Esophagus (tissue), 2 donors: ENCODE data around the gene HES2. TPM values are rescaled to one million over a fixed set of nuclear protein-coding genes. Genes with fewer than 3 reads are reported as not detected.
"Not testable (repeated sequence)": the region's sequence is repeated elsewhere in the genome, so short reads cannot be mapped to it uniquely, and the experiment has no call there.

Experiments used
- H3K27ac ChIP-seq, 2 donors: one replicate each; pipeline ENCODE4 v1.5.1; 2013; ENCODE audit warnings: low read depth in 2 of 2, mild to moderate bottlenecking in 2 of 2, inconsistent platforms in 1 of 2, low read length in 1 of 2, moderate library complexity in 1 of 2
- H3K27me3 ChIP-seq, 2 donors: one replicate each; pipeline ENCODE4 v1.6.1; 2013; ENCODE audit warnings: low read length in 2 of 2, control low read depth in 1 of 2, mild to moderate bottlenecking in 1 of 2; ENCODE audit not compliant: insufficient read depth in 2 of 2, control insufficient read depth in 1 of 2
- H3K36me3 ChIP-seq, 2 donors: one replicate each; pipeline ENCODE4 v1.6.1; 2013; ENCODE audit warnings: low read length in 1 of 2; ENCODE audit not compliant: control insufficient read depth in 2 of 2, insufficient read depth in 2 of 2
- H3K4me1 ChIP-seq, 2 donors: one replicate each; pipeline ENCODE4 v1.6.1; 2013; ENCODE audit warnings: low read length in 1 of 2; ENCODE audit not compliant: control insufficient read depth in 2 of 2, insufficient read depth in 2 of 2
- H3K4me3 ChIP-seq, 2 donors: one replicate each; pipeline ENCODE4 v1.5.1; 2013; ENCODE audit warnings: low read length in 2 of 2, mild to moderate bottlenecking in 2 of 2, low read depth in 1 of 2, moderate library complexity in 1 of 2
- H3K9me3 ChIP-seq, 2 donors: one replicate each; pipeline ENCODE4 v1.6.1; 2013; ENCODE audit warnings: mild to moderate bottlenecking in 2 of 2, low read depth in 1 of 2, low read length in 1 of 2, moderate library complexity in 1 of 2; ENCODE audit not compliant: control insufficient read depth in 2 of 2, insufficient read depth in 1 of 2
- WGBS, 2 donors: extraction: QIAGEN DNeasy Blood & Tissue Kit; methylation state at CpG; one replicate each; pipeline ENCODE4 v1.1.7; 2013; 5-methylcytosine and 5-hydroxymethylcytosine counted together
- polyA plus RNA-seq, 2 donors: library from polyadenylated mRNA; stranded (reverse); fragments of 200-250 nt; gene quantifications; one replicate each; pipeline ENCODE4 v1.2.3, GENCODE V29; 2013
- donor health status: healthy with polysubstance abuse.
- donor health status: Bipolar disorder and iron deficiency.

HES2 gene
- polyA plus RNA-seq, 2 donors = 34.2 to 34.3 TPM

GRCh38 chr1:6410248-6410893 lies 9.3 kb downstream of the HES2 start:
- H3K27me3 ChIP-seq = no peaks in the 10 kb centered on the region
- WGBS, 2 donors = 85 to 90% methylated on average over 13 of the region's 13 CpGs
- peaks cover 0 to 3% of the 10 kb centered on the region in 2 donors for H3K4me1 ChIP-seq
- no peaks in the 10 kb centered on the region for H3K36me3 ChIP-seq
- H3K27ac ChIP-seq = no peak overlapping the region
- no peaks in the 10 kb centered on the region for H3K9me3 ChIP-seq
- H3K4me3 ChIP-seq = no peak overlapping the region

- no peaks in the 10 kb centered on the region for H3K36me3 ChIP-seq
- H3K27me3 ChIP-seq = no peaks in the 10 kb centered on the region
- H3K27ac ChIP-seq = no peak overlapping the region
- peaks cover 0 to 3% of the 10 kb centered on the region in 2 donors for H3K4me1 ChIP-seq
- 89 to 92% methylated on average over 6 of the region's 6 CpGs for WGBS, 2 donors
- no peaks in the 10 kb centered on the region for H3K9me3 ChIP-seq
- no peak overlapping the region for H3K4me3 ChIP-seq
These were observed 10.0 kb downstream of the HES2 start for GRCh38 chr1:6409733-6410132.

GRCh38 chr1:6409053-6409452 lies 10.7 kb downstream of the HES2 start:
- 90 to 92% methylated on average over 4 of the region's 4 CpGs for WGBS, 2 donors

GRCh38 chr1:6408023-6408422 lies 11.7 kb downstream of the HES2 start:
- Histone ChIP-seq H3K27me3 (no peaks in the 10 kb centered on the region), H3K9me3 (no peaks in the 10 kb centered on the region), H3K4me1 (no peaks in the 10 kb centered on the region), H3K36me3 (no peaks in the 10 kb centered on the region), H3K4me3 (no peak overlapping the region), H3K27ac (no peak overlapping the region)
- WGBS, 2 donors = 73 to 74% methylated on average over 6 of the region's 6 CpGs

More at GRCh38 chr1:6409053-6409452, 10.7 kb downstream of the HES2 start:
- Histone ChIP-seq H3K36me3 (no peaks in the 10 kb centered on the region), H3K4me3 (no peak overlapping the region), H3K27ac (no peak overlapping the region), H3K9me3 (no peaks in the 10 kb centered on the region), H3K4me1 (no peaks in the 10 kb centered on the region), H3K27me3 (no peaks in the 10 kb centered on the region)

GRCh38 chr1:6401673-6402072 lies 18.0 kb downstream of the HES2 start:
- Histone ChIP-seq H3K9me3 (no peaks in the 10 kb centered on the region), H3K36me3 (no peaks in the 10 kb centered on the region), H3K27me3 (no peaks in the 10 kb centered on the region), H3K4me3 (no peak overlapping the region), H3K27ac (no peak overlapping the region), H3K4me1 (no peaks in the 10 kb centered on the region)
- 59 to 62% methylated on average over 6 of the region's 6 CpGs for WGBS, 2 donors

GRCh38 chr1:6399294-6399693 lies 20.4 kb downstream of the HES2 start:
- Histone ChIP-seq H3K27me3 (no peaks in the 10 kb centered on the region), H3K27ac (no peak overlapping the region), H3K9me3 (no peaks in the 10 kb centered on the region), H3K4me1 (no peaks in the 10 kb centered on the region), H3K36me3 (no peaks in the 10 kb centered on the region), H3K4me3 (no peak overlapping the region)
- WGBS, 2 donors = 92 to 93% methylated on average over 3 of the region's 3 CpGs

GRCh38 chr1:6397844-6398441 lies 21.8 kb downstream of the HES2 start:
- Histone ChIP-seq H3K27me3 (no peaks in the 10 kb centered on the region), H3K4me3 (no peak overlapping the region), H3K4me1 (no peaks in the 10 kb centered on the region), H3K9me3 (no peaks in the 10 kb centered on the region), H3K27ac (no peak overlapping the region), H3K36me3 (no peaks in the 10 kb centered on the region)
- 70 to 74% methylated on average over 10 of the region's 10 CpGs for WGBS, 2 donors

GRCh38 chr1:6396998-6397397 lies 22.7 kb downstream of the HES2 start:
- Histone ChIP-seq H3K4me1 (peaks cover 0 to 7% of the 10 kb centered on the region in 2 donors), H3K36me3 (no peaks in the 10 kb centered on the region), H3K27ac (no peak overlapping the region), H3K27me3 (no peaks in the 10 kb centered on the region), H3K4me3 (no peak overlapping the region), H3K9me3 (no peaks in the 10 kb centered on the region)

- whole genome bisulfite sequencing, 2 donors = 89 to 94% methylated on average over 22 to 34 of the region's 34 CpGs
- H3K27ac ChIP-seq, H3K4me3 ChIP-seq, H3K36me3 ChIP-seq, H3K27me3 ChIP-seq, H3K4me1 ChIP-seq, H3K9me3 ChIP-seq: not testable (repeated sequence)
These were observed 23.9 kb downstream of the HES2 start for GRCh38 chr1:6395781-6396244.

GRCh38 chr1:6395130-6395529 lies 24.6 kb downstream of the HES2 start:
- H3K27me3 ChIP-seq, H3K27ac ChIP-seq, H3K4me3 ChIP-seq, H3K9me3 ChIP-seq, H3K36me3 ChIP-seq, H3K4me1 ChIP-seq: not testable (repeated sequence)
- WGBS, 2 donors = 87 to 89% methylated on average over 8 of the region's 8 CpGs
